Lower lobe of right lung (tissue), 2 donors: Measurements from ENCODE around the gene RIT2. TPM values are rescaled to one million over a fixed set of nuclear protein-coding genes. Genes with fewer than 3 reads are reported as not detected.
"Not testable (repeated sequence)": the region's sequence is repeated elsewhere in the genome, so short reads cannot be mapped to it uniquely, and the experiment has no call there.

Experiments
- ATAC-seq, 2 donors: fragments of 200-7000 bp; cut with Tn5 transposase; one replicate each; pipeline ENCODE4 v1.9.1; 2020 to 2022; ENCODE audit warnings: mild to moderate bottlenecking in 2 of 2, moderate library complexity in 2 of 2
- DNase-seq: peaks from one replicate; pipeline ENCODE4 v3.0.0-alpha.2; 2020
- H3K27ac ChIP-seq: fragments of 200-600 bp; one replicate; pipeline ENCODE4 v1.8.0; 2022
- H3K27me3 ChIP-seq: fragments of 200-600 bp; one replicate; pipeline ENCODE4 v1.8.0; 2022; ENCODE audit warnings: low read depth
- H3K36me3 ChIP-seq: fragments of 200-600 bp; one replicate; pipeline ENCODE4 v1.8.0; 2022; ENCODE audit warnings: mild to moderate bottlenecking
- H3K4me1 ChIP-seq: fragments of 200-600 bp; one replicate; pipeline ENCODE4 v1.8.0; 2022
- H3K4me3 ChIP-seq: fragments of 200-600 bp; one replicate; pipeline ENCODE4 v1.8.0; 2022; ENCODE audit warnings: mild to moderate bottlenecking
- H3K9me3 ChIP-seq: fragments of 200-600 bp; one replicate; pipeline ENCODE4 v1.8.0; 2022
- CTCF ChIP-seq: fragments of 200-600 bp; IDR thresholded peaks from one replicate; pipeline ENCODE4 v1.8.0; 2022; ENCODE audit warnings: antibody characterized with exemption, mild to moderate bottlenecking
- intact Hi-C: fragments of 100-400 bp; cut with DNase I; formaldehyde crosslinking; loops from one replicate; pipeline ENCODE4 v1.11.0; 2022
- total RNA-seq: library from RNA; stranded (reverse); fragmentation: NEBNext Ultra II Directional; extraction: Animal tissue kit (Norgen Biotek cat#: 25700); gene quantifications from one replicate; pipeline ENCODE4 v1.2.1, GENCODE V29; 2021
- donor health status: DM: no; HTN: yes; CAD: no; lungs with severe emphysema.

RIT2 gene
- total RNA-seq, 1 donor from 2014 or later = not detected

- Histone ChIP-seq H3K4me1 (no peaks in the 10 kb centered on the region), H3K27me3 (no peaks in the 10 kb centered on the region), H3K36me3 (no peaks in the 10 kb centered on the region), H3K27ac (no peak overlapping the region), H3K9me3 (no peaks in the 10 kb centered on the region), H3K4me3 (no peak overlapping the region)
- ATAC-seq = no peak
- intact Hi-C loops = no loop called here
- TF ChIP-seq CTCF = no peak
- no peak for DNase-seq
These were observed 371.9 kb downstream of the RIT2 start for GRCh38 chr18:42743373-42744138.

DNA sequence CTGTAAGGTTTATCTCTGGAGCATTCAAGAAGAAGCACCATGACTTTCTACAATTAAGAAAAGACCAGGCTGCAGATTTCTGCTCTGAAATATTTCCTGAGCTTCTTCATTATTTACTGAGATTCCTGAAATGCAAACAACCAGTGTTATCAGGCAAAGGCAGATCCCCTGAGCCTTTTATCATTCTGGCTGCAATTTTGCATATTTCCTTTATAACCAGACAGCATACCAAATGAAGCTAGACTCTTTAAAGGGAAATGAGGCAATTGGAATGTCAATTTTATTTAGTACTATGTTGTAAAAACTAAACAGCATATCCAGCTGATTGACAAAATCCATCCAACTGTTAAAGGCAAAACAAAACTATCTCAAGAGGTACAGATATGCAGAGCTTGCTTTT, 372.5 kb downstream of the RIT2 start:
- Histone ChIP-seq H3K27me3 (no peaks in the 10 kb centered on the region), H3K4me3 (no peak overlapping the region), H3K9me3 (no peaks in the 10 kb centered on the region), H3K27ac (no peak overlapping the region), H3K36me3 (no peaks in the 10 kb centered on the region), H3K4me1 (no peaks in the 10 kb centered on the region)
- DNase-seq (no peak), ATAC-seq (no peak)
- intact Hi-C loops = no loop called here
- no peak for TF ChIP-seq CTCF

- H3K27me3 ChIP-seq = no peaks in the 10 kb centered on the region
- no peak for ATAC-seq
- no peak for TF ChIP-seq CTCF
- no peaks in the 10 kb centered on the region for H3K4me1 ChIP-seq
- H3K9me3 ChIP-seq = no peaks in the 10 kb centered on the region
- H3K4me3 ChIP-seq = no peak overlapping the region
- DNase-seq = no peak
- no peaks in the 10 kb centered on the region for H3K36me3 ChIP-seq
- intact Hi-C loops = no loop called here
- H3K27ac ChIP-seq = no peak overlapping the region
These were observed 373.0 kb downstream of the RIT2 start for GRCh38 chr18:42742474-42742873.

- ATAC-seq, H3K27ac ChIP-seq, H3K9me3 ChIP-seq, DNase-seq, H3K4me1 ChIP-seq, H3K27me3 ChIP-seq, intact Hi-C loops, H3K4me3 ChIP-seq, H3K36me3 ChIP-seq: not testable (repeated sequence)
These were observed 373.6 kb downstream of the RIT2 start for GRCh38 chr18:42741805-42742347.

- DNase-seq, intact Hi-C loops, H3K4me1 ChIP-seq, H3K27me3 ChIP-seq, H3K9me3 ChIP-seq, H3K27ac ChIP-seq, ATAC-seq, H3K4me3 ChIP-seq, H3K36me3 ChIP-seq: not testable (repeated sequence)
These were observed 374.2 kb downstream of the RIT2 start for GRCh38 chr18:42741299-42741698.

DNA sequence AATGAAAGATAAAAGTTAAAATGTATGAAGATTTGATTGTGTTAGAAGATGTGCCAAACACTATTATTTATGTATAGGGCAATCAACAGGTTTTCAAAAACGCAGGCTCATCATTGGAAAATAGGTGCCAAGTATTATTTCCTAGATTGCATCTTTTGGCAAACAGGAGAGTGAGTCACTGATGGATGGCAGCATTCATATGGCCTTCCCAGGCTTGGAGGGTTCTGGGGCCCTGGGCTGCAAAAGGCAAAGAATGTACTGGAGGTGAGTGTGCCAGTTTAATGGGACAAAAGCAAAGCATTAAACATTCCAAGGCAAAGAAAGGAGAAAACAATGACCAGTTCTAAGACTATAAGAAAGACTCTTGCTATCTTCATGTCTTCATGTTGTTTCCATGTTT, 379.4 kb downstream of the RIT2 start:
- Histone ChIP-seq H3K27ac (no peak overlapping the region), H3K4me1 (no peaks in the 10 kb centered on the region), H3K9me3 (no peaks in the 10 kb centered on the region), H3K36me3 (no peaks in the 10 kb centered on the region), H3K4me3 (no peak overlapping the region), H3K27me3 (no peaks in the 10 kb centered on the region)
- DNase-seq = no peak
- no peak for TF ChIP-seq CTCF
- no peak for ATAC-seq
- intact Hi-C loops = no loop called here
